ENCODE results near the gene DTNBP1. TPM values are rescaled to one million over a fixed set of nuclear protein-coding genes. Genes with fewer than 3 reads are reported as not detected.
A peak's percentile ranks its signal among the peaks of the same experiment; 100 is the strongest.

DTNBP1 gene
- total RNA-seq, 4 donors from 2014 or later, result 5.2 to 14.7 (median 7.5) TPM

- TF ChIP-seq POLR2A (IDR thresholded peaks at IDR 0.05), result no peak
- TF ChIP-seq, protein P1, sequence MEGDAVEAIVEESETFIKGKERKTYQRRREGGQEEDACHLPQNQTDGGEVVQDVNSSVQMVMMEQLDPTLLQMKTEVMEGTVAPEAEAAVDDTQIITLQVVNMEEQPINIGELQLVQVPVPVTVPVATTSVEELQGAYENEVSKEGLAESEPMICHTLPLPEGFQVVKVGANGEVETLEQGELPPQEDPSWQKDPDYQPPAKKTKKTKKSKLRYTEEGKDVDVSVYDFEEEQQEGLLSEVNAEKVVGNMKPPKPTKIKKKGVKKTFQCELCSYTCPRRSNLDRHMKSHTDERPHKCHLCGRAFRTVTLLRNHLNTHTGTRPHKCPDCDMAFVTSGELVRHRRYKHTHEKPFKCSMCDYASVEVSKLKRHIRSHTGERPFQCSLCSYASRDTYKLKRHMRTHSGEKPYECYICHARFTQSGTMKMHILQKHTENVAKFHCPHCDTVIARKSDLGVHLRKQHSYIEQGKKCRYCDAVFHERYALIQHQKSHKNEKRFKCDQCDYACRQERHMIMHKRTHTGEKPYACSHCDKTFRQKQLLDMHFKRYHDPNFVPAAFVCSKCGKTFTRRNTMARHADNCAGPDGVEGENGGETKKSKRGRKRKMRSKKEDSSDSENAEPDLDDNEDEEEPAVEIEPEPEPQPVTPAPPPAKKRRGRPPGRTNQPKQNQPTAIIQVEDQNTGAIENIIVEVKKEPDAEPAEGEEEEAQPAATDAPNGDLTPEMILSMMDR (IDR thresholded peaks at IDR 0.05), result no peak
- H3K9me3 ChIP-seq, result no peaks in the 10 kb centered on the region
- H3K4me3 ChIP-seq, result no peak overlapping the region
- intact Hi-C loops (cut with DNase I), result no loop called here
- no peaks in the 10 kb centered on the region for H3K27me3 ChIP-seq
- H3K4me1 ChIP-seq, result peaks cover 0 to 40% (median 4%) of the 10 kb centered on the region in 3 donors
- H3K36me3 ChIP-seq, result peaks cover 10 to 71% (median 15%) of the 10 kb centered on the region in 3 donors
- no peak overlapping the region for H3K27ac ChIP-seq
- DNase-seq, result no peak
- 86 to 88% methylated on average over 6 to 9 of the region's 9 CpGs for WGBS, 2 donors
These were observed 169.2 kb downstream of the DTNBP1 start for GRCh38 chr6:15493437-15494168.

DNA sequence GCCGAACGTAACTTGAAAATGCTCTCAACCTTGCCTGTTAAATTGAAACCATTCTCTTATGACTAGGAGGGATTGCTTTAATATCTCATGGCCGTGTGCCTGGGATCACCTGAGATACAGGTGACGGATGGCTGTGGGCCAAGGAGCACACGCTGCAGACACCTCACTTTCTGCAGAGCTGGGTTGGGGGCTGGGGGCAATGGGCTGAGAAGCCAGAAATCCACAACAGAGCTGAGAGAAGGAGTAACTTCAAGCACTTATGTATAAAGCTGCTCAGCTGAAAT, 170.9 kb downstream of the DTNBP1 start:
- H3K27me3 ChIP-seq, result no peaks in the 10 kb centered on the region
- TF ChIP-seq, protein P1 (IDR thresholded peaks at IDR 0.05), result no peak
- no peak for TF ChIP-seq POLR2A (IDR thresholded peaks at IDR 0.05)
- H3K36me3 ChIP-seq, result peaks cover 16 to 71% (median 24%) of the 10 kb centered on the region in 3 donors
- WGBS, 2 donors, result 80 to 83% methylated on average over 5 of the region's 5 CpGs
- intact Hi-C loops (cut with DNase I), result no loop called here
- DNase-seq, result no peak
- peaks cover 0 to 38% (median 4%) of the 10 kb centered on the region in 3 donors for H3K4me1 ChIP-seq
- no peak overlapping the region for H3K27ac ChIP-seq
- H3K9me3 ChIP-seq, result no peaks in the 10 kb centered on the region
- no peak overlapping the region for H3K4me3 ChIP-seq

GRCh38 chr6:15491255-15491985, 171.4 kb downstream of the DTNBP1 start:
- H3K4me3 ChIP-seq, result no peak overlapping the region
- no peaks in the 10 kb centered on the region for H3K9me3 ChIP-seq
- no peak for DNase-seq
- H3K4me1 ChIP-seq, result peaks cover 0 to 38% (median 4%) of the 10 kb centered on the region in 3 donors
- peaks cover 11 to 67% (median 22%) of the 10 kb centered on the region in 3 donors for H3K36me3 ChIP-seq
- no peaks in the 10 kb centered on the region for H3K27me3 ChIP-seq
- peak overlapping the region in 3 of 4 donors; percentile 4 to 54 (median 36) for H3K27ac ChIP-seq
- TF ChIP-seq POLR2A (IDR thresholded peaks at IDR 0.05), result no peak
- TF ChIP-seq, protein P1 (IDR thresholded peaks at IDR 0.05), result peak; percentile 70 to 94 (median 88)
- WGBS, 2 donors, result 12 to 21% methylated on average over 9 of the region's 9 CpGs
- intact Hi-C loops (cut with DNase I), result no loop called here

- DNase-seq, result no peak
- intact Hi-C loops (cut with DNase I), result no loop called here
- Histone ChIP-seq H3K27ac (peak overlapping the region in 2 of 4 donors; percentile 4 to 36), H3K27me3 (no peaks in the 10 kb centered on the region), H3K36me3 (peaks cover 10 to 58% (median 14%) of the 10 kb centered on the region in 3 donors), H3K9me3 (no peaks in the 10 kb centered on the region), H3K4me3 (no peak overlapping the region), H3K4me1 (peaks cover 0 to 41% (median 11%) of the 10 kb centered on the region in 3 donors)
- TF ChIP-seq, protein P1 (IDR thresholded peaks at IDR 0.05), result no peak
- no peak for TF ChIP-seq POLR2A (IDR thresholded peaks at IDR 0.05)
- 76 to 80% methylated on average over 11 of the region's 11 CpGs for WGBS, 2 donors
These were observed 172.4 kb downstream of the DTNBP1 start for GRCh38 chr6:15490242-15491100.

Measured in esophagus squamous epithelium (tissue), 5 donors.